Retinal pigment epithelial cell (primary cell): Measurements from ENCODE around the gene TSEN15.
"Not testable (repeated sequence)": the region's sequence is repeated elsewhere in the genome, so short reads cannot be mapped to it uniquely, and the experiment has no call there.

Experiments used
- DNase-seq: peaks from one replicate; pipeline ENCODE4 v3.0.0-alpha.2; 2010; ENCODE audit warnings: low read depth
- H3K4me3 ChIP-seq: 2 replicates; pipeline ENCODE4 v1.5.1; 2011; ENCODE audit warnings: mild to moderate bottlenecking, low read length, control low read depth, moderate library complexity
- TF ChIP-seq, protein P1 (sequence below): conservative IDR thresholded peaks from 2 replicates; pipeline ENCODE4 v1.5.1; 2011; ENCODE audit warnings: low read depth, low read length, control low read depth, inconsistent platforms

The TSEN15 gene

DNA sequence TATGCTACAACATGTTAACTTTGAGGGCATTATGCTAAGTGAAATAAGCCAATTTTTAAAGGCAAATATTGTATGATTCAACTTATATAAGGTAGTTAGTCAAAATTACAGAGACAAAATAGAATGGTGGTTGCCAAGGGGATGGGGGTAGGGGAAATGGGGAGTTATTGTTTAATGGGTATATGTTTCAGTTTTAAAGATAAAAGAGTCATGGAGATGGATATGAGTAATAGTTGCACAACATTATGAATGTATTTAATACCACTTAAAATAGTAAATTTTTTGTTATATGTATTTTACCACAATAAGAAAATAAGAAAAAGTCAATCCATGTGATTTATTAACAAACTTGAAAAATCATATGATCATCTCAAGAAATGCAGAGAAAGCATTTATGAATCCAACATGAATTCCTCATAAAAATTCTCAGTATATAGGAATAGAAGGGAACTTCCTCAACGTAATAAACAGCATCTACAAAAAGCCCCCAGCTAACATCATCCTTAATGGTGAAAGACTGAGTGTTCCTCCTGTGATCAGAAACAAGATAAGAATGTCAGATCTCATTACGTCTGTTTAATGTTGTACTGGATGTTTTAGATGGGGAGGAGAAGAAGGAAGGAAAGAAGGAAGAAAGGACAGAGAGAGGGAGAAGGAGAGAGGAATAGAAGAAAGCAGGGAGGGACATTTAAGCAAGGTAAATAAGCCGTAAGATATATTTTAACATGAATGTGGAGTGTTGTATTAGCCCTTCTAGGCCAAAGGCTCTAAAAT is 6.7 kb upstream of the TSEN15 start:
- DNase-seq, result no peak
- H3K4me3 ChIP-seq, result no peak overlapping the region
- TF ChIP-seq, protein P1, sequence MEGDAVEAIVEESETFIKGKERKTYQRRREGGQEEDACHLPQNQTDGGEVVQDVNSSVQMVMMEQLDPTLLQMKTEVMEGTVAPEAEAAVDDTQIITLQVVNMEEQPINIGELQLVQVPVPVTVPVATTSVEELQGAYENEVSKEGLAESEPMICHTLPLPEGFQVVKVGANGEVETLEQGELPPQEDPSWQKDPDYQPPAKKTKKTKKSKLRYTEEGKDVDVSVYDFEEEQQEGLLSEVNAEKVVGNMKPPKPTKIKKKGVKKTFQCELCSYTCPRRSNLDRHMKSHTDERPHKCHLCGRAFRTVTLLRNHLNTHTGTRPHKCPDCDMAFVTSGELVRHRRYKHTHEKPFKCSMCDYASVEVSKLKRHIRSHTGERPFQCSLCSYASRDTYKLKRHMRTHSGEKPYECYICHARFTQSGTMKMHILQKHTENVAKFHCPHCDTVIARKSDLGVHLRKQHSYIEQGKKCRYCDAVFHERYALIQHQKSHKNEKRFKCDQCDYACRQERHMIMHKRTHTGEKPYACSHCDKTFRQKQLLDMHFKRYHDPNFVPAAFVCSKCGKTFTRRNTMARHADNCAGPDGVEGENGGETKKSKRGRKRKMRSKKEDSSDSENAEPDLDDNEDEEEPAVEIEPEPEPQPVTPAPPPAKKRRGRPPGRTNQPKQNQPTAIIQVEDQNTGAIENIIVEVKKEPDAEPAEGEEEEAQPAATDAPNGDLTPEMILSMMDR, result no peak

DNA sequence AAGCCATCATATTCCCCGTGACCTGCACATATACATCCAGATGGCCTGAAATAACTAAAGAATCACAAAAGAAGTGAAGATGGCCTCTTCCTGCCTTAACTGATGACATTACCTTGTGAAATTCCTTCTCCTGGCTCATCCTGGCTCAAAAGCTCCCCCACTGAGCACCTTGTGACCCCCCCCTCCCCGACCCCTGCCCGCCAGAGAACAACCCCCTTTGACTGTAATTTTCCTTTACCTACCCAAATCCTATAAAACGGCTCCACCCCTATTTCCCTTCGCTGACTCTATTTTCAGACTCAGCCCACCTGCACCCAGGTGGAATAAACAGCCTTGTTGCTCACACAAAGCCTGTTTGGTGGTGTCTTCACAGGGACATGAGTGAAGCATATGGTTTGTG is 4.0 kb upstream of the TSEN15 start:
- H3K4me3 ChIP-seq, DNase-seq: not testable (repeated sequence)

DNA sequence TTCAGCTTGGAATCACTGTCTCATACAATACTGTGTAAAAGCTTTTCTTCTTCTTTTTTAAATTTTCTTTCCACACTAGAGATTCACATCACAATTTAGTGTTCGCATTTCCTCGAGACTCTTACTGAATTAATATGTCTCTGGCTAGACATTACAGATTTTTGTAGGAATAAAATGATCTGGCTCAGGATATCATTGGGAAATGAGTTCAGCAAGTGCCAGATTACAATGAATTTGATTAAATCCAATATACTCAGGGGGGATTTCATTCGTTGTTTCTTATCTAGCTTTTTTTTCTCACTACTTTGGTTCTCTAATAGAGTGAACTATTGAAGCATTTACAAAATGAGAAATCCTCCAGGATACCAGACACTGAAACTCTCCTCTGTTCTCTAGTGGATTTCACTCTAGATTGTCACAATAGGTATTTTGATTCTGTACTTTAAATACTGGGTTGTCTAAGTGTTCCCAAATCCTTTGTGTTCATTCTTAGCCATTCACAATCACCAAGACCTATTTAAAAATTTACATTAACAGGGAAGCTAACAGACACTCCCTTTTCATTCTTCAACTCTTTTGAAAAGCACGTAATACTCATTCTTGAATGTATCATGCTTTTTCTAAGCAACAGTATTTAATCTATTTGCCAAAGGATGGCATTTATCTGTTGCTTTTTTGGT is 2.8 kb upstream of the TSEN15 start:
- no peak for DNase-seq
- TF ChIP-seq, protein P1, result no peak
- H3K4me3 ChIP-seq, result no peak overlapping the region

DNA sequence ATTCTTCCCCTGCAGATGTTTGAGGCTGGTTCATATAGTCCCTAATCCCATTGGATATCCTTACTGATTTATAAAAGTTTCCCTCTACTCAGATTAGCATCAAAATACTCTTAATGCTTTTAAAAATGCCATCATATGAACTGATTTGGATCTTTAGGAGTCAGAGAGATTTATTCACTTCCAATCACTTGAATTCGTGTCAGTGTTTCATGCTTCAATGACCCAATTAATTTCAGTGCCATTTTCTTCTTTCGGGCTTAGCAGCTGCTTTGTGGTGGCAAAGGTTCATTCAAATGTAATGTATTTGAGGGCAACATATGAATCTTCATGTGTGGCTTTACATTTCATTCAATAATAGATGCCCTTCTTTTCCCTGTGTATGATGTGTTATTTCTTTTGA is 2.2 kb upstream of the TSEN15 start:
- DNase-seq, result peak; percentile 57
- no peak overlapping the region for H3K4me3 ChIP-seq
- TF ChIP-seq, protein P1, result no peak

DNA sequence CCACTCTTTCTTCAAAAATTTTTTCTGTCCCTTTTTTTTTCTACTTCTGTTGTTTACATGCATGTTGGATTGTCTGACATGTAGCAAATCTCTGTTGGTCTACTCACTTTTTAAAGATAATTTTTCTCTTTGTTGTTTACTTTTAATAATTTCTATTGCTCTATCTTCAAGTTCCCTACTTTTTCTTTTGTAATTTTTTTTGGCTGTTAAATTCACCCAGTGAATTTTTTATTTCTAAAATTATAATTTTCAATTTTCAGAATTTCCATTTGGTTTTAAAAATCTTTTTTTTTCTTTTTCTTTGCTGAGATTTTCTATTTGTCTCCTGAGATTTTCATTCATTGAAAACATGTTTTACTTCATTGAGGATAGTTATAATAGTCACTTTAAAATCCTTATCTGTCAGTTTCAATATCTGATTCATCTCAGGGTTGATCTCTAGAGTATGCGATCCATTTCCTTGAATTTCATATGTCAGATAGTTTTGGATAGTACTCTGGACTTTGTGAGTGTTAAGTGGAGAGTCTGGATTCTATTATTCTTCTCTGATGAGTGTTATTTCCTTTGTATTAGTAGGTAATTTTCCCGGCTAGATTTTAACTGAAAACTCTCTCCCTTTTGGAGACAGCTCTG is 1.6 kb upstream of the TSEN15 start:
- DNase-seq, result no peak
- no peak overlapping the region for H3K4me3 ChIP-seq
- TF ChIP-seq, protein P1, result no peak

DNA sequence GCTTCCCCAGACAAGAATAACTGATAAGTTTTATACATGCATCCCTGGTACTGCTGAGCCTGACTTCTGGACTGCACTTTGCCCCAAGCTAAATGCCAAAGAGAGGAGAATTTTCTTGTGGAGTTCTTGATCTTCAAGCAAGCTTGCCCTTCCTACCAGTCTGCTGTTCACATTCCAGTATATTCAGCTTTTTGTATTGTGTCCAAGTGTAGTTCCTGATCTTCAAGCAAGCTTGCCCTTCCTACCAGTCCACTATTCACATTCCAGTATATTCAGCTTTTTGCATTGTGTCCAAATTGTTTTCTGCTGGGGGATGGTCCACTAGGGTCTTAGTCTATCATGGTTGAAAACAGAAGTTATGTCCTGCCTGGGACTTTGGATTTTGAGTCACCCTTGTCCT is 894 bp upstream of the TSEN15 start:
- TF ChIP-seq, protein P1, result no peak
- DNase-seq, result no peak
- peak overlapping the region; percentile 83 for H3K4me3 ChIP-seq

DNA sequence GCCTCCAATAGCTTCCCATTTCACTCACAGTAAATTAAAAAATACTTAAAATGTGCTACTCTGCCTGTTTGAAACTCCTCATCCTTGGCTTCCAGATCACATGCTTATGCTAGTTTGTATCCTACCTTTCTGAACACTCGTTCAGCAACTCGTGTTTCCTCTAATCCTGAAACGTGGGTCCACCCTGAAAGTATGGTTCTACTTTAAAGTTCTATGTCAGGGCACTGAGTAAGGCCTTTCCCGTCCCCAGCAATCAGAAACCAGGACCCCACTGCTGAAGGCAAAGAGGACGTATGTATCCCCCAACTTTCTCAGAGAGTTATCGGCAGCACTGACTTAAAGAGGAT is 419 bp upstream of the TSEN15 start:
- TF ChIP-seq, protein P1, result no peak
- DNase-seq, result no peak
- peak overlapping the region; percentile 83 for H3K4me3 ChIP-seq
